NB4 (cell line): ENCODE results near the gene PITPNM3.

Experiments
- POLR2A ChIP-seq: IDR thresholded peaks from 2 replicates; pipeline ENCODE4 v1.6.1; 2011; ENCODE audit warnings: mild to moderate bottlenecking; ENCODE audit not compliant: insufficient read length; ENCODE audit errors: extremely low read depth
- TF ChIP-seq, protein P1 (sequence below): IDR thresholded peaks from one replicate; pipeline ENCODE4 v1.5.1; 2012; ENCODE audit warnings: low read depth, low read length

DNA sequence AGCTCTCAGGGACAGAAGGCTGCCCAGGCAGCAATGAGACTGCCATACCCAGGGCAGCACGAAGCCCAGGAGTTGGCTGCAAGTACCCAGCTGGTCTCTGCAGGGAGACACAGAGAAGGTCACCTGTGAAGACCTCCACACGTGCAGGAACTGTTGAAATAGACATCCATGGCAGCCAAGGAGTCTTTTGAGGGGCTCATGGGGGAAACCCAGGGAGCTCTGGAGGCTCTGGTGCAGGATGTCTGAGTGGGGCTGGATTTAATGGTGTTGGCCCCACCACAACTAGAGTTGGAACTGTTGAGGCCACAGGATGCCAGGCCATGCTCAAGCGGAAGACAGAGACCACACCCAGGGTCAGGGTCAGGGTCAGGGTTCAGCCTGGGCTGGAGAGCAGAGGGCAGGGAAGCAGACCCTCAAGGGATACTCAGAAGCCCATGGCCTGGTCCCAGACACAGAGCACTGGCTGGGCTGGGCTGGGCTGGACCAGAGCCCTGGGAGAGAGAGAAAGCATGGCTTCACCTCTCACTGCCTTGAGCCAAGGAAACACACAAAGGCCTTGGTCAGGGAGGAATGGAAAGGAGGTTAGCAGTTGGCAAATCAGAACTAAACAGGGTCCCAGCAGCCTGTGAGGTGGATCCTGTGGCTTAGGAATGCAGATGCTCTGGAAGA is 21.4 kb downstream of the PITPNM3 start:
- TF ChIP-seq, protein P1, sequence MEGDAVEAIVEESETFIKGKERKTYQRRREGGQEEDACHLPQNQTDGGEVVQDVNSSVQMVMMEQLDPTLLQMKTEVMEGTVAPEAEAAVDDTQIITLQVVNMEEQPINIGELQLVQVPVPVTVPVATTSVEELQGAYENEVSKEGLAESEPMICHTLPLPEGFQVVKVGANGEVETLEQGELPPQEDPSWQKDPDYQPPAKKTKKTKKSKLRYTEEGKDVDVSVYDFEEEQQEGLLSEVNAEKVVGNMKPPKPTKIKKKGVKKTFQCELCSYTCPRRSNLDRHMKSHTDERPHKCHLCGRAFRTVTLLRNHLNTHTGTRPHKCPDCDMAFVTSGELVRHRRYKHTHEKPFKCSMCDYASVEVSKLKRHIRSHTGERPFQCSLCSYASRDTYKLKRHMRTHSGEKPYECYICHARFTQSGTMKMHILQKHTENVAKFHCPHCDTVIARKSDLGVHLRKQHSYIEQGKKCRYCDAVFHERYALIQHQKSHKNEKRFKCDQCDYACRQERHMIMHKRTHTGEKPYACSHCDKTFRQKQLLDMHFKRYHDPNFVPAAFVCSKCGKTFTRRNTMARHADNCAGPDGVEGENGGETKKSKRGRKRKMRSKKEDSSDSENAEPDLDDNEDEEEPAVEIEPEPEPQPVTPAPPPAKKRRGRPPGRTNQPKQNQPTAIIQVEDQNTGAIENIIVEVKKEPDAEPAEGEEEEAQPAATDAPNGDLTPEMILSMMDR = no peak
- TF ChIP-seq POLR2A = no peak
